ENCODE measurements around the gene LOXL1. TPM values are rescaled to one million over a fixed set of nuclear protein-coding genes. Genes with fewer than 3 reads are reported as not detected.
A peak's percentile ranks its signal among the peaks of the same experiment; 100 is the strongest.

The LOXL1 gene
- total RNA-seq, 2 donors from 2014 or later: 2.3 to 6.9 TPM

DNA sequence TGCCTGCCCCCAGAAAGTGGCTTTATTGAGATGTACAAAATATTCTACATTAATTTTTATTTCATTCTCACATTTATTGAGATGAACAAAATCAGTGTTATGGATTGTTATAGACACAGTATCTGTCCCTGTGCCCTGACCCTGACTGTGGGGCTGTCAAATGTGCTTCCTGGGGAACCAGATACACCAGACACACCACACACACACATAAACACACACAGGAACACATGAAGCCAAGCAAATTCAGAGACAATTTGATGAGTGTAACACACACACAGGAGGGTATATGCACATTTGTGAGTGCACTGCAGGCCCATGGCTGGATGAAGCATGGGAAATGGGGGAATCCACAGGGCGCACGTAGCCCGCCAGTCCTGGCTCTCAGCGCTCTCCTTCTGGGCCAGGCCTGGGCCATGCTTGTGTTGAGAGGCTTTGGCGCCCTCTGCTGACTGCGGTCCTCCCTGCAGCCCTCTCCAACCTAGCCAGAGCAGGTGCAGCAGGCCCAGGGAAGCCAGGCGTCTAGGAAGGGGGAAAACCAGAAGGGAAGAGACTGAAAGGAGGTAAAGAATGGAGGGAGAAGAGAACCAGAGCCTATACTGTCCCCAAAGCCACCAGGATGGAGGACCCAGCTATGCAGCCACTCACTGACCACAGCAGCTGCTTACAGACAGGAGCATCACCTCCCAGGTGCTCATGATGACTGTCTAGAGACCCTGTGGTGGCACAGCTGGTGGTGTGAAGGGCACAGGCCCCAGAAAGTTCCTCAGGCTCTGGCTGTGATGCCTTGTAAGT, 18.0 kb upstream of the LOXL1 start:
- Histone ChIP-seq H3K27ac (no peak overlapping the region), H3K4me1 (no peaks in the 10 kb centered on the region), H3K4me3 (no peak overlapping the region), H3K9me3 (no peaks in the 10 kb centered on the region), H3K36me3 (no peaks in the 10 kb centered on the region), H3K27me3 (no peaks in the 10 kb centered on the region), H3K9ac (ENCODE audit: low read depth in 2 of 2, low read length in 2 of 2) (no peak overlapping the region)
- peak; percentile 78 for DNase-seq
- intact Hi-C loops (cut with DNase I): loop anchor here (5.0 kb wide), 1 partner anchor 36 kb away; the partner anchor contains the start of gene TBC1D21
- TF ChIP-seq, protein P1, sequence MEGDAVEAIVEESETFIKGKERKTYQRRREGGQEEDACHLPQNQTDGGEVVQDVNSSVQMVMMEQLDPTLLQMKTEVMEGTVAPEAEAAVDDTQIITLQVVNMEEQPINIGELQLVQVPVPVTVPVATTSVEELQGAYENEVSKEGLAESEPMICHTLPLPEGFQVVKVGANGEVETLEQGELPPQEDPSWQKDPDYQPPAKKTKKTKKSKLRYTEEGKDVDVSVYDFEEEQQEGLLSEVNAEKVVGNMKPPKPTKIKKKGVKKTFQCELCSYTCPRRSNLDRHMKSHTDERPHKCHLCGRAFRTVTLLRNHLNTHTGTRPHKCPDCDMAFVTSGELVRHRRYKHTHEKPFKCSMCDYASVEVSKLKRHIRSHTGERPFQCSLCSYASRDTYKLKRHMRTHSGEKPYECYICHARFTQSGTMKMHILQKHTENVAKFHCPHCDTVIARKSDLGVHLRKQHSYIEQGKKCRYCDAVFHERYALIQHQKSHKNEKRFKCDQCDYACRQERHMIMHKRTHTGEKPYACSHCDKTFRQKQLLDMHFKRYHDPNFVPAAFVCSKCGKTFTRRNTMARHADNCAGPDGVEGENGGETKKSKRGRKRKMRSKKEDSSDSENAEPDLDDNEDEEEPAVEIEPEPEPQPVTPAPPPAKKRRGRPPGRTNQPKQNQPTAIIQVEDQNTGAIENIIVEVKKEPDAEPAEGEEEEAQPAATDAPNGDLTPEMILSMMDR (IDR thresholded peaks at IDR 0.05): peak; percentile 85

DNA sequence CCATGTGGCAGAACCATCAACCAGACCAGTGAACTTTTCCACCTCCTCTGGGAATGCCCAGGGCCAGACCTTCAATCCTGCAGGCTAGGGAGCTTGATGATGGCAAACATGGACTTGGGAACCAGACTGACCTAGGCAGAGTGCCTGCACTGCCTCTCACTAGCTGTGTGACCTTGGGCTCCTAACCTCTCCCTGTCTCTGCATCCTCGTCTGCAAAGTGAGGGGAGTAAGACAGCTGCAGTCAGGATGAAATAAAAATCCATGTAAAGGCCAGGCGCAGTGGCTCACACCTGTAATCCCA, 17.5 kb upstream of the LOXL1 start:
- no peak overlapping the region for H3K27ac ChIP-seq
- no peak for DNase-seq
- H3K4me3 ChIP-seq: no peak overlapping the region
- TF ChIP-seq, protein P1 (IDR thresholded peaks at IDR 0.05): no peak
- no peak overlapping the region for H3K9ac ChIP-seq (ENCODE audit: low read depth in 2 of 2, low read length in 2 of 2)
- intact Hi-C loops (cut with DNase I): loop anchor here (5.0 kb wide), 1 partner anchor 36 kb away; the partner anchor contains the start of gene TBC1D21
- no peaks in the 10 kb centered on the region for H3K36me3 ChIP-seq
- H3K9me3 ChIP-seq: no peaks in the 10 kb centered on the region
- no peaks in the 10 kb centered on the region for H3K4me1 ChIP-seq
- no peaks in the 10 kb centered on the region for H3K27me3 ChIP-seq

DNA sequence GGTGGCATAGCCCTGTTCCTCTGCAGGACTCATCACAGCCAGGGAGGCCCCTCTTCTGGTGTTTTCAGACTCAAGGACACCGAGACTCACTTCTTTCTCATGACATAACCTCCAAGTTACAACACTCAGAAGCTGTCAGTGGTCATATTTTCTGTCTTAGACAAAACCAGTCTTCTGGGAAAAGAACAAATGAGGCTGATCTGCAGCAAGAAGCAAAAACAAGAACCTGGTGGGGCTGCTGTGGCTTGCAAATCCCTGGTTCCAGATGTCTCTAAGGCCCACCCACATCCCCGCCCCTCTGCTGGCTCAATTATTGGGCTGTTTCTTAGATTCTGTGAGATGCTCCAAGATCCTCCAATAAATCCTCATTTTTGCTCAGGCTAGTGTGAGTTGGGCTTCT, 16.6 kb upstream of the LOXL1 start:
- H3K4me3 ChIP-seq: no peak overlapping the region
- no peak overlapping the region for H3K9ac ChIP-seq (ENCODE audit: low read depth in 2 of 2, low read length in 2 of 2)
- no peak for DNase-seq
- no peak overlapping the region for H3K27ac ChIP-seq
- no peaks in the 10 kb centered on the region for H3K36me3 ChIP-seq
- intact Hi-C loops (cut with DNase I): loop anchor here (5.0 kb wide), 1 partner anchor 37 kb away; the partner anchor contains the start of gene TBC1D21
- H3K9me3 ChIP-seq: no peaks in the 10 kb centered on the region
- TF ChIP-seq, protein P1 (IDR thresholded peaks at IDR 0.05): no peak
- H3K27me3 ChIP-seq: no peaks in the 10 kb centered on the region
- no peaks in the 10 kb centered on the region for H3K4me1 ChIP-seq

DNA sequence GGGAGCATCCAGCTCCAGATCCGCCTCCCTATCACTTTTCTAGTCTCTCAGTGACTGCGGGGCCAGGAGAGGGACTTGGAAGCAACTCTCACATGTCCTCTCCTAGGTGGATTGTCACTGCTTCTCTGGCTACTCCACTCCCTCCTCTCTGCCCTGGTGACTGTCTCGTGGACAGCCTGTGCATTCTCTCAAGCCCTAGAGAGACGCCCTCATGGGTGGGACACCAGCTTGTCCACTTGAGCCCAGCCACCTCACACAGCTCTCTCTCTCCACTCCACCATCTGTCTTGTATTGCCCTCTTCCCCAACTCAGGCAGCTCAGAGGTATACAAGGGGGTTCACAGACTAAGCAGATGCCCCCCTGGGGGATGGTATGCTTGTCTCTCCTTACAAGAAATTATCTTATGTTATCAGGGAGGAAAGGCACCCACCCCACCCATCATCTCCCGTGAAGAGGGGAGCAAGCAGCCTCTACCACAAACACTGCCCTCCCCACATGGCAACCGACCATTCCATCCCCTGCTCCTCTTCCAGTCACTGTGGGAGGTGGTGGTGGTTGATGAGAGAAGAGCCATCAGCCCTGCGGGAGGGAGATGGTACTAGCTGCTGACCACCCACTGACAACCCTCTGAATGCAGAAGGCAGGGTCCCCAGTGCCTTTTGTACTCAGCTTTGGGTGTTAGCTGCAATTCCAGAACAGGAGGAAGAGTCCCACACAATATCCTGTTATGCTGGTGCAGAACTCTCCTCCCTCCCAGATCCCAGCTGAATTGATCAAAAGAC, 15.5 kb upstream of the LOXL1 start:
- Histone ChIP-seq H3K9me3 (no peaks in the 10 kb centered on the region), H3K27me3 (no peaks in the 10 kb centered on the region), H3K9ac (ENCODE audit: low read depth in 2 of 2, low read length in 2 of 2) (no peak overlapping the region), H3K4me3 (no peak overlapping the region), H3K27ac (no peak overlapping the region), H3K4me1 (no peaks in the 10 kb centered on the region), H3K36me3 (no peaks in the 10 kb centered on the region)
- TF ChIP-seq, protein P1 (IDR thresholded peaks at IDR 0.05): no peak
- intact Hi-C loops (cut with DNase I): no loop called here
- no peak for DNase-seq

DNA sequence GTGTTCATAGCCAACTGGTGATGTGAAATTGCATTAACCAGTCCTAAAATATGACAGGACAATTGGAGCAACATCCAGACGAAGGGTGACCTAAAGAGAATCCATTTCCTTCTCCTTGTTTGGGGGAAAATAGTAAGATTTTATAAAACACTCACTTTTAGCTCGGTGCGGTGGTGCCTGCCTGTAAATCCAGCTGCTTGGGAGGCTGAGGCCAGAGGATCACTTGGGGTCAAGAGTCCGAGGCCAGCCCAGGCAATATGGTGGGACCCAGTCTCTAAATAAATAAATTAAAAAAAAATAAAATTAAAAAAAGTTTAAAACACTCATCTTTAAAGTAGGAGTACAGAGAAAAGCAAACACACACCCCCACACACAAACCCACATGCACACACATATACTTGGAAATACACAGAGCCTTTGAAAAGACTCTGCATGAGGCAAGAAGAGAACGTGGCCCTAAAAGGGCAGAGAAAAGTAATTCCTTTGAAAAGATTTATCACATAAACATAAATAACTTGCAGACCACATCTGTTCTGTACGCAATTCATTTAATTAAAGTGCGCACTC, 14.1 kb upstream of the LOXL1 start:
- Histone ChIP-seq H3K27ac (no peak overlapping the region), H3K4me3 (no peak overlapping the region), H3K36me3 (no peaks in the 10 kb centered on the region), H3K9ac (ENCODE audit: low read depth in 2 of 2, low read length in 2 of 2) (no peak overlapping the region), H3K27me3 (no peaks in the 10 kb centered on the region), H3K9me3 (no peaks in the 10 kb centered on the region), H3K4me1 (no peaks in the 10 kb centered on the region)
- TF ChIP-seq, protein P1 (IDR thresholded peaks at IDR 0.05): no peak
- intact Hi-C loops (cut with DNase I): no loop called here
- no peak for DNase-seq

Measured in colonic mucosa (tissue), 4 donors.